Skeletal muscle satellite cell (primary cell): Measurements from ENCODE around the gene CAP1.
"Not testable (repeated sequence)": the region's sequence is repeated elsewhere in the genome, so short reads cannot be mapped to it uniquely, and the experiment has no call there.

Experiments
- H3K27me3 ChIP-seq: 2 replicates; pipeline ENCODE4 v1.7.0; 2013; ENCODE audit warnings: low read length; ENCODE audit not compliant: control insufficient read depth, insufficient read depth
- H3K36me3 ChIP-seq: 2 replicates; pipeline ENCODE4 v1.7.0; 2013; ENCODE audit warnings: mild to moderate bottlenecking, control low read depth, low read length; ENCODE audit not compliant: insufficient read depth
- H3K4me1 ChIP-seq: 2 replicates; pipeline ENCODE4 v1.7.0; 2013; ENCODE audit warnings: low read length; ENCODE audit not compliant: control insufficient read depth, insufficient read depth
- H3K4me2 ChIP-seq: 2 replicates; pipeline ENCODE4 v1.7.0; 2013; ENCODE audit warnings: mild to moderate bottlenecking, low read length
- H3K4me3 ChIP-seq: 2 replicates; pipeline ENCODE4 v1.7.0; 2013; ENCODE audit warnings: low read length
- H3K9ac ChIP-seq: 2 replicates; pipeline ENCODE4 v1.7.0; 2013; ENCODE audit warnings: mild to moderate bottlenecking, low read depth, low read length, moderate library complexity
- H3K9me3 ChIP-seq: replicated peaks from 2 replicates; pipeline ENCODE4 v1.7.0; 2013; ENCODE audit warnings: mild to moderate bottlenecking, control low read depth, low read length

Gene CAP1

DNA sequence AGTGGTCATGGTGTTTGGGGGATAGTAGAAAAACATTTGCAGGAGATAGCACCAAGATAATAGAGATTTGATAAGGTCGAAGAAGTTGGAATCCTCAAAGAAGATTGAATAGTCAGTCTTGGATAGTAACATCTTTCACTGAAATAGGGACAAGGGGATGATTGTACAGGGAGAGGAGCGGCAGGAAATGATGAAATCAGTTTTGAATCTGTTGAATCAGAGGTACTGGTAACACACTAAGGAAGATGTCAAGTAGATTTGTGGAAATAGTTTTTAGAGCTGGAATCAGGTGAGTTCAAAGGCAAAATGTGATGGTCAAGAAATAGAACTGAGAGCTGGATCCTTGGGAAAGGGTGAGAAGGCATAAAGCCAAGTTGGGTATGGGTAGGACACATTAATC lies 26.5 kb downstream of the CAP1 start:
- H3K4me1 ChIP-seq: peaks cover 7% of the 10 kb centered on the region
- H3K4me2 ChIP-seq: no peak overlapping the region
- no peak overlapping the region for H3K4me3 ChIP-seq
- no peak overlapping the region for H3K9ac ChIP-seq
- H3K9me3 ChIP-seq: no peaks in the 10 kb centered on the region
- H3K27me3 ChIP-seq: no peaks in the 10 kb centered on the region
- peaks cover 93% of the 10 kb centered on the region for H3K36me3 ChIP-seq

DNA sequence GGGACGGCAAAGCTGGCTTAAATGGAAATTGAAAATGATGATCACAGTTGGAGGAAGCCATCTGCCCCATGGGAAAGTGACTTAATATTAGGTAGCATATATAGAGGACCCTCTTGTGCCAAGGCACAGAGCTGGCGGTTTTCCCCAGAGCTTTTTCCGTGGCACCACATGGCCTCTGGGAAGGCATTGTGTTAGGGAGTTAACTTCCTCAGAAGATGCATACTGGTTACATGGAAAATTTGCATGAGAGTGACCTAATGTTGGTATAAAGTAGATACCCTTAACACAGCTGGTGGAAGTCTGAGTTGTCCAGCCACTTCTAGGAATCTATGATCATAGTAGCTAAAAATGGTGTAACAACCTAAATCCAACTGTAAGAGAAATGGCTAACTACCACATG lies 27.3 kb downstream of the CAP1 start:
- Histone ChIP-seq H3K36me3 (peaks cover 94% of the 10 kb centered on the region), H3K4me1 (peaks cover 7% of the 10 kb centered on the region), H3K9me3 (no peaks in the 10 kb centered on the region), H3K4me2 (no peak overlapping the region), H3K4me3 (no peak overlapping the region), H3K9ac (no peak overlapping the region), H3K27me3 (no peaks in the 10 kb centered on the region)

DNA sequence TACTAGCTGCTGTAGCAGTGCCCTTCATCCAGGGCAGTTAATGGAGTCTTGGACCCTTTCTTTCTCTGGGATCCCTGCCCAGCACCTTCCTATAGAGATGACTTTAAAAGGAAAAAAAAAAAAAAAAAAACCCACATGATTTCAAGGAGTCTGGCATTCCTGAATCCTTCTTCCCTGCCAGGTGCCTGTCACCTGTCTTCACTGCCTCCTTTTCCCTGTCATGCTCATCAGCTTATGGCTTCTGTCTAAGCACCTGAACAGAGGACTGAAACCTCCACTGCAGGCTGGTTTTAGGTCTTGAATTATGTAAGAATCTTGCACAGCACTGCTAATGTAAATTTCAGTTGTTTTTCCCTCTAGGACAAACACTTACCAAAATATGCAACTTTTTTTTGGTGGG lies 31.6 kb downstream of the CAP1 start:
- no peak overlapping the region for H3K9ac ChIP-seq
- H3K4me3 ChIP-seq: no peak overlapping the region
- no peak overlapping the region for H3K4me2 ChIP-seq
- peaks cover 11% of the 10 kb centered on the region for H3K4me1 ChIP-seq
- H3K36me3 ChIP-seq: peaks cover 75% of the 10 kb centered on the region
- H3K9me3 ChIP-seq: no peaks in the 10 kb centered on the region
- H3K27me3 ChIP-seq: no peaks in the 10 kb centered on the region

DNA sequence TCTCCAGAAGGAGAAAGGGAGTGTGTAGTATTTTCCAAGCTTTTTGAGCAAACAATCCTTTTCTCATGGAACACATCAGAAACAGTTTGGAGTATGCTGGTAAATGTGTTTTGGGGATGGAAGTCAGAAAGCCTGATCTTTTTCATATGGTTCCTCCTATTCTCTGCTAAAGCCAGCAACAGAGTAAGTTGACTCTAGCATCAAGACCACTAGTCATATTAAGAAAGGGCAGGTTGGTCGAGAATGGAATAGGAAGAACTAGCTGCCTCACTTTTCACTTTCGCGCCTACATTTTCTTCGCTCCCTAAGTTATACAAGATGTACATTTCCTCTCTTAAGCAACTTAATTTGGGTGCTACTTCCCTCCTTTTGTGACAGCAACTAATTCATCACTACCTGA lies 32.5 kb downstream of the CAP1 start:
- peaks cover 16% of the 10 kb centered on the region for H3K4me1 ChIP-seq

DNA sequence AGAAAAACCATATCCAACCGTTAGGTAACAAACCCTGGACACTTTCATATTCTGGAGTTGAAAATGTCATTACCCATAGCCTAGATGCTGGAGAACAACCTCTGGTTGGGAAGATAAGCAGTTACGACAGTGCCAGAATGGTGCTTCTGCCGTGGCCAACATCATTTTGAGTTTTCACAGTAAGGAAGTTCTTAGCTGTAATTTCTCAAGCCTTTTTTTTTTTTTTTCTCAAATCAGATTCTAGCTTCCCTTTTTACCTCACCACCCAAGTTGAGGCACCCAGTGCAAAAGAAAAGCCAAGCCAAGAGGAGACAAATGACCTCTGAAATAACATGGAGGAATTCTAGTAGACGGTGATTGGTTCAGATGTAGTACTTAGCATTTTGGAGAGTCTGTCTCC lies 34.7 kb downstream of the CAP1 start:
- no peaks in the 10 kb centered on the region for H3K9me3 ChIP-seq
- H3K4me1 ChIP-seq: peaks cover 16% of the 10 kb centered on the region
- peaks cover 58% of the 10 kb centered on the region for H3K36me3 ChIP-seq
- no peaks in the 10 kb centered on the region for H3K27me3 ChIP-seq
- no peak overlapping the region for H3K9ac ChIP-seq
- H3K4me2 ChIP-seq: no peak overlapping the region
- no peak overlapping the region for H3K4me3 ChIP-seq

More for the DNA sequence above, 32.5 kb downstream of the CAP1 start:
- Histone ChIP-seq H3K9me3 (no peaks in the 10 kb centered on the region), H3K4me2 (no peak overlapping the region), H3K36me3 (peaks cover 71% of the 10 kb centered on the region), H3K9ac (no peak overlapping the region), H3K4me3 (no peak overlapping the region), H3K27me3 (no peaks in the 10 kb centered on the region)

DNA sequence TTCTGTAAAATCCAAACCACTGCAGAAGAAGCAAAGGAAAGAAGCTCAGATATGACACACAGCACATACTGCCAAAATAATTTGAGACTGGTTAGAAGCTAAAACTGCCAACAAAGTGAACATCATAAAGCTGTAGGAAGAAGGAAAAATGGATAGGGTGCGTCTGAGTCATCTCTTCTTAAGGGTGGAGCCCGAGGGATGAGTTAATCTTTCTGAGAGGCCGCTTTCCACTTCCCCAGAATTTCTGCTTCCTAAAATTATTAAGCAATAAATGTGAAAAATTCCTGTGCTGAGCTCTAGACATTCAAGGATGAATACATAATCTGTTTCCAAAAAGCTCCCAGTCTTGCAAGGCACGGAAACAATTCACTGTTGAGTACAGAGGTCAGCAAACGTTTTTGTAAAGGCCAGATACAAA lies 36.4 kb downstream of the CAP1 start:
- H3K27me3 ChIP-seq: no peaks in the 10 kb centered on the region
- H3K9ac ChIP-seq: peak overlapping the region; percentile 15
- H3K36me3 ChIP-seq: peaks cover 41% of the 10 kb centered on the region
- H3K4me3 ChIP-seq: no peak overlapping the region
- H3K4me1 ChIP-seq: peaks cover 16% of the 10 kb centered on the region
- peak overlapping the region; percentile 48 for H3K4me2 ChIP-seq
- H3K9me3 ChIP-seq: no peaks in the 10 kb centered on the region

DNA sequence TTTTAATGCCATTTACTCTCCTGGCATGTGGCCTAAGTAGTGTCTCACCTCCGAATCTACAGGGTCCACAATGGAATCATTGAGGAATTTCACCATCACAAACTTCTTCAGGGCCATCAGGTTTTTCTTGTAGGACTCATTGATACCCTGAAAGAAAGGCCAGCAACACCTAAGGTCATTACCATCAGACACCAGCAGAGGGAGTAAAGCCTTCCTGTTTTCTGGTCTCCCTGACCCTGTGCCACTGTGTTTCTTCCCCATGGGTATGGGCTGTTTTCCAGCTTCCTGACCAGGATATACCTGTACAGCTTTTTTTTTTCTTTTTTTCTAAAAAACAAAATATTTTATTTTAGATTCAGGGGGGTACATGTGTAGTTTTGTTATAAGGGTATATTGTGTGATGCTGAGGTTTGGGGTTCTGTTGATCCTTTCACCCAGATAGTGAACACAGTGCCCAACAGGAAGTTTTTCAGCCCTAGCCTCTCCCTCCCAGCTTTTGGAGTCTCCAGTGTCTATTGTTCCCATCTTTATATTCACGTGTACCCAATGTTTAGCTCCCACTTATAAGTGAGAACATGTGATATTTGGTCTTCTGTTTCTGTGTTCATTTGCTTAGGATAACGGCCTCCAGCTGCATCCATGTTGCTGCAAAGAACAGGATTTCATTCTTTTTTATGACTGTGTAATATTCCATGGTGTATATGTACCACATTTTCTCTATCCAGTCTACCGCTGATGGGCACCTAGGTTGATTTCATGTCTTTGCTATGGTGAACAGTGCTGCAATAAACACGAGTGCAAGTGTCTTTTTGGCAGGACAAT lies 38.2 kb downstream of the CAP1 start:
- peaks cover 16% of the 10 kb centered on the region for H3K4me1 ChIP-seq
- H3K9me3 ChIP-seq: no peaks in the 10 kb centered on the region
- no peak overlapping the region for H3K9ac ChIP-seq
- H3K4me2 ChIP-seq: no peak overlapping the region
- peaks cover 34% of the 10 kb centered on the region for H3K36me3 ChIP-seq
- H3K27me3 ChIP-seq: no peaks in the 10 kb centered on the region
- H3K4me3 ChIP-seq: no peak overlapping the region

DNA sequence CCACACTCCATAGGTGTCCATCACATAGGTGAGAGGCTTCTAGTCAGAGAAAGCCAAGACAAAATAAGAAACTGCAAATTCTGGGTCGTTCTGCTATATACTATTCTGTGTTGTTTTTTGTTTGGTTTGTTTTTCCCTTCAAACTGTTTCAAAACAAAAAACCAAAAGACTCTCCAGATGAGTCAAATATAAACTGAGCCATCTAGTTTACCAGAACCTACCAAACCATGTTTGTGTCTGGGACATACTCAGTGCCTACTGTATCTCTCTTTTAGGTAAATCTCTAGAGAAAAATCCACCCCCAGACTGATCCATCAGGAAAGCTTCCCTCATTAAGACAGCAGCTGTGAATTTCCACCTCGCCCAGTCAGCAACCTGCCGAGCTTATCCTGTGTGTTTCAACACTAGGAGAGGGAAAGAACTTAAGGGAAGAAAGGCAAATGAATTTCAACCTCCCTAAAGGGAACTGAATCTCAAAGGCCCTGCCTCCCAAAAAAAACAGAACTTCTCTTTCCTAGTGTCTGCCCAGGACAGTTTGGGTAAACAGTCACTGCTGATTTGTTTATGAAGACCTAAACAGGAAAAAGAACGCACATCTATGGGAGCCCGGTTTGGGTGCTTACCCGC lies 39.4 kb downstream of the CAP1 start:
- H3K4me1 ChIP-seq: peaks cover 16% of the 10 kb centered on the region
- no peaks in the 10 kb centered on the region for H3K27me3 ChIP-seq
- H3K4me3 ChIP-seq: no peak overlapping the region

DNA sequence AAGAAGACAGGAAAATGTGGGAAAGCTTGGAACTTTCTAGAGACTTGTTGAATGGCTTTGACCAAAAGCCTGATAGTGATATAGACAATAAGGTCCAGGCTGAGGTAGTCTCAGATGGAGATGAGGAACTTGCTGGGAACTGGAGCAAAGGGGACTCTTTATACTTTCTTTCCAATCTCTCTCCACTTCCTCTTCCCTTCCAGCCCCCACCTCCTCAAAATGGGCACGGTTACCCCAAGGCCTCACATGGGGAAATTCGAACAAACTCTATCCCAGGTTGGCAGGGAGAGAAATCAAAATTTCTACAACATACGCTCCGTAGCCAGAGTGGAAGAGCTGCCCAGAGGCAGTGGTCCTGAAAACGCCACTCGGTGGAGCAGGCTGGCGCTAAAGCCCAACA lies 41.3 kb downstream of the CAP1 start:
- peaks cover 36% of the 10 kb centered on the region for H3K36me3 ChIP-seq
- peaks cover 7% of the 10 kb centered on the region for H3K4me1 ChIP-seq

More for the DNA sequence above, 39.4 kb downstream of the CAP1 start:
- Histone ChIP-seq H3K9ac (no peak overlapping the region), H3K36me3 (peaks cover 34% of the 10 kb centered on the region), H3K4me2 (no peak overlapping the region), H3K9me3 (no peaks in the 10 kb centered on the region)

DNA sequence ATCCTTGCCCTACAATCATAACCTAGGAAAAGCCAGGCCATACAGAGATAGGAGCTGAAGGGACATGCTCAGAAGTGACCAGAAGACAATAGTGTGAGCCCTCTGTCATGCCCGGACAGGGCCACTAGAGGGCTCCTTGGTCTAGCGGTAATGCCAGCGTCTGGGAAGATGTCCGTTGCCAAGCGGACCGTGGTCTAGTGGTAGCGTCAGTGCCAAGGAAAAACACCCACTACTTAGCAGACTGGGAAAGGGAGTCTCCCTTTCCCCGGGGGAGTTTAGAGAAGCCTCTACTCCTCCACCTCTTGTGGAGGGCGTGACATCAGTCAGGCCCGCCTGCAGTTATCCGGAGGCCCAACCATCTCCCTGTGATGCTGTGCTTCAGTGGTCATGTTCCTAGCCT lies 44.2 kb downstream of the CAP1 start:
- peaks cover 34% of the 10 kb centered on the region for H3K36me3 ChIP-seq
- H3K27me3 ChIP-seq, H3K4me1 ChIP-seq, H3K9me3 ChIP-seq, H3K4me3 ChIP-seq, H3K9ac ChIP-seq: not testable (repeated sequence)
- H3K4me2 ChIP-seq: peak overlapping the region; percentile 58

More for the DNA sequence above, 41.3 kb downstream of the CAP1 start:
- Histone ChIP-seq H3K27me3 (no peaks in the 10 kb centered on the region), H3K4me3 (no peak overlapping the region), H3K9me3 (no peaks in the 10 kb centered on the region), H3K9ac (no peak overlapping the region), H3K4me2 (no peak overlapping the region)

DNA sequence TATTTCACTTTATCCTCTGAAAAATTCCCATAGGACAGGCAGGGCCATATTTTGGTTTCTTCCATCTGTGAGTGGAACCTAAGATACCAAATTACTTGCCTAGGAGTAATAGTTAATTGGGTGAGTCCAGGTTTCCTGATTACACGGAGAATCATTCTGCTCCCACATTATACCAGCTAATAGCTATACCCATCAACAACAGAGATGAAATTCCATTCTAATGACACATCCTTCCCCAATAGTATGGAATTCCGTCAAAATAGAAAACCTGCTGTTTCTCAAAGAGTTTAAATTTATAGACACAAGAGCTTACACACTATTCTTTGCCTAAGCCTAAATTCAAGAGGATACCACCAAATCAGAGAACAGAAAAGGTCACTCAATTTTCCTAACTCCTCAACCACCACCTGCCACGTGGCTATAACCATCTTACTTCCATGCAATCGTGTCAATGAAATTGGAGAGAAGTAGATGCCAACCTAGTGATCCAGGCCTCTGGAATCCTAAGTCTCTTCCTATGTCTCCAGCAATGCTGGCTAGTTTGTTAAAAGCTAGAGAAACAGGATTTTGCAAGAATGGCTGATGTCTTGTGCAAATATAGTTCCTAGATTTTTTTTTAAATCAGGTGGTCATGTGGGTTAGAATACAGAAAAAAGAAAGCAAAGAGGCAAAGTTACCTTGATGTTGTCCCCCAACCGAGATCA lies 50.3 kb downstream of the CAP1 start:
- peaks cover under 1% of the 10 kb centered on the region for H3K4me1 ChIP-seq
- H3K27me3 ChIP-seq: no peaks in the 10 kb centered on the region
- no peak overlapping the region for H3K4me2 ChIP-seq
- no peaks in the 10 kb centered on the region for H3K9me3 ChIP-seq
- H3K9ac ChIP-seq: no peak overlapping the region
- no peak overlapping the region for H3K4me3 ChIP-seq
- H3K36me3 ChIP-seq: peaks cover 31% of the 10 kb centered on the region
